Esophagus muscularis mucosa (tissue), 4 donors: Measurements from ENCODE around the gene RASA1.

Source experiments
- EP300 ChIP-seq: sonication (generic); formaldehyde crosslinking; IDR thresholded peaks from one replicate; pipeline ENCODE4 v1.6.1; 2017; ENCODE audit warnings: antibody characterized with exemption
- POLR2A ChIP-seq: fragments of 450-650 bp; IDR thresholded peaks from one replicate; pipeline ENCODE4 v1.6.1; 2017; ENCODE audit warnings: antibody characterized with exemption, moderate library complexity, mild to moderate bottlenecking, low read depth
- POLR2AphosphoS5 ChIP-seq, 2 donors: sonication (generic); formaldehyde crosslinking; IDR thresholded peaks; one replicate each; pipeline ENCODE4 v1.6.1; 2017; ENCODE audit warnings: antibody characterized with exemption in 2 of 2
- TF ChIP-seq, protein P1 (sequence below), 3 experiments: fragments of 200-600 bp in 2 of 3; fragments of 450-650 bp in 1 of 3; sonication (generic) in 2 of 3; IDR thresholded peaks; one replicate each; pipeline ENCODE4 v1.5.1; 2017 to 2019; ENCODE audit warnings: antibody characterized with exemption in 3 of 3, mild to moderate bottlenecking in 2 of 3, moderate library complexity in 1 of 3

DNA sequence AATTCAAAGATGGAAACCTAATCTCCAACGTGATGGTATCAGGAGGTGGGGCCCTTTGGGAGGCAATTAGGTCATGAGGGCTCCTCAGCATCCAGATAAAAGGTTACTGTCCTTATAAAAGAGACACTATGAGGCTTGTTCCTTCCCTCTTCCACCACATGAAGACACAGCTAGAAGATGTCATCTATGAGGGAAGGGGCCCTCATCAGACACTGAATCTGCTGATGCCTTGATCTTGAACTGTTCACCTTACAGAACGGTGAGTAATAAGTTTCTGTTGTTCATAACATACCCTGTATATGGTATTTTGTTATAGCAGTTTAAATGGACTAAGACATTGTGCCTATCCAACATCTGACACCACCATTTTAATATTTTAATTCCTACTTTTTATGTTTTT lies 164.8 kb downstream of the RASA1 start:
- TF ChIP-seq, protein P1, sequence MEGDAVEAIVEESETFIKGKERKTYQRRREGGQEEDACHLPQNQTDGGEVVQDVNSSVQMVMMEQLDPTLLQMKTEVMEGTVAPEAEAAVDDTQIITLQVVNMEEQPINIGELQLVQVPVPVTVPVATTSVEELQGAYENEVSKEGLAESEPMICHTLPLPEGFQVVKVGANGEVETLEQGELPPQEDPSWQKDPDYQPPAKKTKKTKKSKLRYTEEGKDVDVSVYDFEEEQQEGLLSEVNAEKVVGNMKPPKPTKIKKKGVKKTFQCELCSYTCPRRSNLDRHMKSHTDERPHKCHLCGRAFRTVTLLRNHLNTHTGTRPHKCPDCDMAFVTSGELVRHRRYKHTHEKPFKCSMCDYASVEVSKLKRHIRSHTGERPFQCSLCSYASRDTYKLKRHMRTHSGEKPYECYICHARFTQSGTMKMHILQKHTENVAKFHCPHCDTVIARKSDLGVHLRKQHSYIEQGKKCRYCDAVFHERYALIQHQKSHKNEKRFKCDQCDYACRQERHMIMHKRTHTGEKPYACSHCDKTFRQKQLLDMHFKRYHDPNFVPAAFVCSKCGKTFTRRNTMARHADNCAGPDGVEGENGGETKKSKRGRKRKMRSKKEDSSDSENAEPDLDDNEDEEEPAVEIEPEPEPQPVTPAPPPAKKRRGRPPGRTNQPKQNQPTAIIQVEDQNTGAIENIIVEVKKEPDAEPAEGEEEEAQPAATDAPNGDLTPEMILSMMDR (IDR thresholded peaks at IDR 0.05): no peak
- TF ChIP-seq POLR2A (no peak), POLR2AphosphoS5 (IDR thresholded peaks at IDR 0.05) (no peak), EP300 (no peak)
